Heart right ventricle (tissue), 16 donors: Measurements from ENCODE around the gene IL36B. TPM values are rescaled to one million over a fixed set of nuclear protein-coding genes. Genes with fewer than 3 reads are reported as not detected.

Experiments used
- ATAC-seq, 8 donors: fragments of 200-7000 bp; cut with Tn5 transposase; one replicate each; pipeline ENCODE4 v1.9.1; 2020; ENCODE audit warnings: mild to moderate bottlenecking in 8 of 8, moderate library complexity in 8 of 8, moderate number of reproducible peaks in 1 of 8
- DNase-seq, 2 donors: peaks; one replicate each; pipeline ENCODE4 v3.0.0-alpha.2; 2020
- H3K27ac ChIP-seq, 10 donors: fragments of 200-600 bp; sonication (generic) in 2 of 10; one replicate each; pipeline versions ENCODE4 v1.5.0 to v1.8.0; 2020 to 2022; ENCODE audit warnings: mild to moderate bottlenecking in 3 of 10
- H3K27me3 ChIP-seq, 7 donors: fragments of 200-600 bp; one replicate each; pipeline ENCODE4 v1.8.0; 2021 to 2022; ENCODE audit warnings: mild to moderate bottlenecking in 2 of 7
- H3K36me3 ChIP-seq, 9 donors: fragments of 200-600 bp; sonication (generic) in 1 of 9; one replicate each; pipeline versions ENCODE4 v1.5.0 to v1.8.0; 2020 to 2022; ENCODE audit warnings: mild to moderate bottlenecking in 2 of 9
- H3K4me1 ChIP-seq, 9 donors: fragments of 200-600 bp; sonication (generic) in 1 of 9; one replicate each; pipeline versions ENCODE4 v1.5.0 to v1.8.0; 2020 to 2022; ENCODE audit warnings: mild to moderate bottlenecking in 4 of 9
- H3K4me3 ChIP-seq, 10 donors: fragments of 200-600 bp; sonication (generic) in 2 of 10; one replicate each; pipeline versions ENCODE4 v1.5.0 to v1.8.0; 2020 to 2022; ENCODE audit warnings: mild to moderate bottlenecking in 7 of 10, moderate library complexity in 2 of 10
- H3K9me3 ChIP-seq, 11 donors: fragments of 200-600 bp in 10 of 11; sonication (generic) in 2 of 11; one replicate each; pipeline versions ENCODE4 v1.5.0 to v1.8.0; 2013 to 2022; ENCODE audit warnings: mild to moderate bottlenecking in 2 of 11, control low read depth in 1 of 11, moderate library complexity in 1 of 11
- CTCF ChIP-seq, 9 donors: fragments of 200-600 bp; sonication (generic) in 2 of 9; IDR thresholded peaks; one replicate each; pipeline versions ENCODE4 v1.5.0 to v1.8.0; 2021 to 2022; ENCODE audit warnings: antibody characterized with exemption in 9 of 9, mild to moderate bottlenecking in 5 of 9, moderate library complexity in 1 of 9
- WGBS, 2 donors: extraction: QIAGEN DNeasy Blood & Tissue Kit; methylation state at CpG; one replicate each; pipeline ENCODE4 v1.1.7; 2013; ENCODE audit warnings: inconsistent platforms in 1 of 2; 5-methylcytosine and 5-hydroxymethylcytosine counted together
- intact Hi-C, 10 donors: fragments of 100-400 bp; cut with DNase I; formaldehyde crosslinking; loops; one replicate each; pipeline versions ENCODE4 v1.11.1 to v1.14.2; 2022
- polyA plus RNA-seq, 2 donors: library from polyadenylated mRNA; stranded (reverse); fragments of 200-250 nt; gene quantifications; one replicate each; pipeline ENCODE4 v1.2.3, GENCODE V29; 2013
- total RNA-seq, 10 donors: library from RNA; stranded (reverse); fragmentation: NEBNext Ultra II Directional in 3 of 10; extraction: Animal tissue kit (Norgen Biotek cat#: 25700) in 3 of 10; gene quantifications; one replicate each; pipeline versions ENCODE4 v1.2.1 to v1.2.4, GENCODE V29; 2021 to 2023
- donor health status: Arrhythmogenic right ventricular cardiomyopathy.
- donor health status: ischemic (EF 13 %, LVEDD 7.1; RV severe dilation, severe dysfunction).
- donor health status: healthy with polysubstance abuse.
- donor health status: DM: no; HTN: yes; CAD: no.
- donor health status: DM: no; HTN: no; CAD: no.
- donor health status: ischemic (EF 25% LVEDD 6.9; RV normal size, moderate dysfunction).
- donor health status: ischemic (EF 25% LVEDD 5.7; RV mildly dilated, moderate dysfunction).
- donor health status: healthy.
- donor health status: DM: yes; HTN: yes; CAD: no.
- donor health status: Ischemic cardiomyopathy.
- donor health status: ischemic (EF 35%, LVEDD 5.7; RV mildly dilated, moderate dysfunction).
- donor health status: nonischemic (EF 11% LVEDD 7.7; RV severe dilation, severe dysfunction).
- donor health status: DM: yes; HTN: yes; CAD: no.
- donor health status: PGD.
- donor health status: ischemic (EF 29% LVEDD 5.4; RV normal size, mild dysfunction).
- donor health status: nonischemic (EF 23%, LVEDD 6.1; RV moderate dilation, normal function).

Gene IL36B
- total and polyA plus RNA-seq, 12 donors, result not detected

GRCh38 chr2:113002677-113003076, 50.0 kb downstream of the IL36B start:
- Histone ChIP-seq H3K27me3 (peaks cover 0 to 4% (median 0%) of the 10 kb centered on the region in 7 donors), H3K27ac (no peak overlapping the region), H3K36me3 (no peaks in the 10 kb centered on the region), H3K9me3 (peaks cover 0 to 31% (median 7%) of the 10 kb centered on the region in 11 donors), H3K4me1 (no peaks in the 10 kb centered on the region), H3K4me3 (no peak overlapping the region)
- DNase-seq (no peak), ATAC-seq (no peak)
- 60 to 75% methylated on average over 2 of the region's 2 CpGs for WGBS, 2 donors
- TF ChIP-seq CTCF (IDR thresholded peaks at IDR 0.05), result no peak
- intact Hi-C loops, result no loop called here

GRCh38 chr2:113000436-113000835, 52.2 kb downstream of the IL36B start:
- Histone ChIP-seq H3K4me1 (no peaks in the 10 kb centered on the region), H3K27me3 (peaks cover 0 to 5% (median 3%) of the 10 kb centered on the region in 7 donors), H3K4me3 (no peak overlapping the region), H3K9me3 (peaks cover 0 to 31% (median 7%) of the 10 kb centered on the region in 11 donors), H3K36me3 (no peaks in the 10 kb centered on the region), H3K27ac (no peak overlapping the region)
- 70 to 72% methylated on average over 1 of the region's 1 CpG for WGBS, 2 donors
- DNase-seq, result no peak
- intact Hi-C loops, result no loop called here
- no peak for TF ChIP-seq CTCF (IDR thresholded peaks at IDR 0.05)
- ATAC-seq, result no peak

GRCh38 chr2:112997151-112997550, 55.5 kb downstream of the IL36B start:
- Histone ChIP-seq H3K9me3 (peaks cover 0 to 41% (median 16%) of the 10 kb centered on the region in 11 donors), H3K27ac (no peak overlapping the region), H3K27me3 (peaks cover 0 to 5% (median 0%) of the 10 kb centered on the region in 7 donors), H3K4me3 (no peak overlapping the region), H3K4me1 (no peaks in the 10 kb centered on the region), H3K36me3 (no peaks in the 10 kb centered on the region)
- no peak for TF ChIP-seq CTCF (IDR thresholded peaks at IDR 0.05)
- 85 to 86% methylated on average over 1 of the region's 1 CpG for WGBS, 2 donors
- DNase-seq, result no peak
- ATAC-seq, result no peak
- intact Hi-C loops, result no loop called here

- H3K4me3 ChIP-seq, result no peak overlapping the region
- WGBS, 2 donors, result 60 to 68% methylated on average over 6 of the region's 6 CpGs
- no peak overlapping the region for H3K27ac ChIP-seq
- no peak for DNase-seq
- intact Hi-C loops, result no loop called here
- peaks cover 0 to 5% (median 0%) of the 10 kb centered on the region in 7 donors for H3K27me3 ChIP-seq
- TF ChIP-seq CTCF (IDR thresholded peaks at IDR 0.05), result no peak
- peaks cover 0 to 42% (median 21%) of the 10 kb centered on the region in 11 donors for H3K9me3 ChIP-seq
- H3K4me1 ChIP-seq, result no peaks in the 10 kb centered on the region
- no peak for ATAC-seq
- H3K36me3 ChIP-seq, result no peaks in the 10 kb centered on the region
These were observed 56.0 kb downstream of the IL36B start for GRCh38 chr2:112996635-112997034.
